OCI-LY7 (cell line): Measurements from ENCODE around the gene AFF2. TPM values are rescaled to one million over a fixed set of nuclear protein-coding genes. Genes with fewer than 3 reads are reported as not detected.

Source experiments
- BruUV-seq: library from RNA; stranded (reverse); fragments of 400-500 nt; replicated peaks from 2 replicates; lab custom pipeline; 2021; lab: Mats Ljungman, UMichigan
- CTCF ChIA-PET: fragments of 300-600 bp; sonication (Branson Sonifier 250); formaldehyde crosslinking; loops from one replicate; lab custom pipeline; 2022; ENCODE audit warnings: antibody characterized with exemption; ENCODE audit not compliant: unreplicated experiment; lab: Charles Lee
- POLR2A ChIA-PET: fragments of 300-600 bp; sonication (Branson Sonifier 250); formaldehyde crosslinking; loops from one replicate; lab custom pipeline; 2022; ENCODE audit warnings: antibody characterized with exemption; lab: Charles Lee
- DNase-seq: peaks from one replicate; pipeline ENCODE4 v3.0.0-alpha.2; 2015; ENCODE audit warnings: low spot score
- H2AFZ ChIP-seq: fragments of 200-600 bp; sonication (generic), shearing (Covaris generic); 2 replicates; pipeline ENCODE4 v1.6.1; 2014; ENCODE audit warnings: mild to moderate bottlenecking, antibody characterized with exemption, low read length, moderate library complexity
- H3K27ac ChIP-seq: fragments of 200-600 bp; sonication (generic); 2 replicates; pipeline ENCODE4 v1.5.1; 2014; ENCODE audit warnings: mixed run types, low read depth, mild to moderate bottlenecking, moderate library complexity, low read length, inconsistent platforms; ENCODE audit not compliant: poor library complexity, severe bottlenecking
- H3K36me3 ChIP-seq: fragments of 200-600 bp; sonication (generic); 2 replicates; pipeline ENCODE4 v1.6.1; 2014; ENCODE audit warnings: mild to moderate bottlenecking, antibody characterized with exemption, low read length, moderate library complexity, mixed read lengths; ENCODE audit not compliant: insufficient read depth
- H3K4me1 ChIP-seq: fragments of 200-600 bp; sonication (generic); 2 replicates; pipeline ENCODE4 v1.5.1; 2014; ENCODE audit warnings: mild to moderate bottlenecking, low read length; ENCODE audit not compliant: insufficient read depth, poor library complexity, severe bottlenecking
- H3K4me2 ChIP-seq: fragments of 200-600 bp; sonication (generic); 2 replicates; pipeline ENCODE4 v1.6.1; 2014; ENCODE audit warnings: mild to moderate bottlenecking, low read length
- H3K4me3 ChIP-seq: fragments of 200-600 bp; sonication (generic); 2 replicates; pipeline ENCODE4 v1.5.1; 2014; ENCODE audit warnings: mild to moderate bottlenecking, low read depth, low read length; ENCODE audit not compliant: poor library complexity, severe bottlenecking
- H3K79me2 ChIP-seq: fragments of 200-600 bp; sonication (generic); 2 replicates; pipeline ENCODE4 v1.6.1; 2016; ENCODE audit warnings: low read depth, mild to moderate bottlenecking, low read length, moderate library complexity, mixed read lengths; ENCODE audit not compliant: insufficient read depth
- H3K9me2 ChIP-seq: fragments of 200-600 bp; sonication (generic); 2 replicates; pipeline ENCODE4 v1.6.1; 2016; ENCODE audit warnings: mild to moderate bottlenecking, low read length, mixed read lengths; ENCODE audit not compliant: insufficient read depth
- H3K9me3 ChIP-seq: fragments of 200-600 bp; sonication (generic); 2 replicates; pipeline ENCODE4 v1.6.1; 2014; ENCODE audit warnings: mild to moderate bottlenecking, mixed run types, low read length, mixed read lengths
- H4K20me1 ChIP-seq: fragments of 200-600 bp; sonication (generic); 2 replicates; pipeline ENCODE4 v1.6.1; 2014; ENCODE audit warnings: mild to moderate bottlenecking, antibody characterized with exemption, low read length, moderate library complexity, mixed read lengths; ENCODE audit not compliant: insufficient read depth
- CTCF ChIP-seq: fragments of 200-600 bp; sonication (generic); conservative IDR thresholded peaks from 2 replicates; pipeline ENCODE4 v1.5.1; 2014; ENCODE audit warnings: mild to moderate bottlenecking, antibody characterized with exemption, low read length, moderate library complexity, mixed read lengths
- EZH2phosphoT487 ChIP-seq: fragments of 200-600 bp; sonication (generic); IDR thresholded peaks from 2 replicates; pipeline ENCODE4 v1.6.1; 2018; ENCODE audit warnings: low read depth, borderline replicate concordance, mild to moderate bottlenecking, mixed run types, antibody characterized with exemption, low read length, moderate library complexity, mixed read lengths
- intact Hi-C: fragments of 100-400 bp; cut with micrococcal nuclease; formaldehyde crosslinking; loops from one replicate; pipeline ENCODE4 v1.10.0; 2022; ENCODE audit not compliant: unreplicated experiment
- total RNA-seq, 2 experiments: library from RNA; depleted of rRNA in 1 of 2; stranded (reverse); fragments of >200 nt in 1 of 2; shearing (Covaris generic) in 1 of 2; gene quantifications; 2 replicates each; pipeline ENCODE4 v1.2.3, GENCODE V29; 2014 to 2022

AFF2 gene
- total RNA-seq, 2 experiments from 2014 or later = 102 to 106 TPM

- Histone ChIP-seq H4K20me1 (no peaks in the 10 kb centered on the region), H3K79me2 (no peaks in the 10 kb centered on the region), H2AFZ (no peak overlapping the region), H3K4me1 (no peaks in the 10 kb centered on the region), H3K4me2 (no peak overlapping the region), H3K4me3 (no peak overlapping the region), H3K9me3 (no peaks in the 10 kb centered on the region), H3K27ac (no peak overlapping the region), H3K36me3 (no peaks in the 10 kb centered on the region; the same call in 1 of the 2 replicates), H3K9me2 (no peaks in the 10 kb centered on the region)
- ChIA-PET CTCF (no interaction called here), POLR2A (no interaction called here)
- TF ChIP-seq EZH2phosphoT487 (no peak), CTCF (no peak)
- no peak for DNase-seq
- BruUV-seq = no TSS peak
- intact Hi-C loops = no loop called here
Observed at GRCh38 chrX:148867596-148867995, 367.2 kb downstream of the AFF2 start.

GRCh38 chrX:148871422-148872160 is 371.2 kb downstream of the AFF2 start:
- H3K4me2 ChIP-seq = no peak overlapping the region
- H3K4me1 ChIP-seq = no peaks in the 10 kb centered on the region
- no peaks in the 10 kb centered on the region for H3K9me2 ChIP-seq
- POLR2A ChIA-PET = no interaction called here
- no peak overlapping the region for H3K27ac ChIP-seq
- CTCF ChIA-PET = no interaction called here
- no peaks in the 10 kb centered on the region for H3K9me3 ChIP-seq
- no peaks in the 10 kb centered on the region; the same call in 1 of the 2 replicates for H3K36me3 ChIP-seq
- no peak for TF ChIP-seq EZH2phosphoT487
- no peak for TF ChIP-seq CTCF
- BruUV-seq = no TSS peak
- no peak overlapping the region for H2AFZ ChIP-seq
- H4K20me1 ChIP-seq = no peaks in the 10 kb centered on the region
- H3K4me3 ChIP-seq = no peak overlapping the region
- H3K79me2 ChIP-seq = no peaks in the 10 kb centered on the region
- no peak for DNase-seq
- intact Hi-C loops = no loop called here

- Histone ChIP-seq H3K36me3 (no peaks in the 10 kb centered on the region; the same call in 1 of the 2 replicates), H3K9me3 (no peaks in the 10 kb centered on the region), H3K4me3 (no peak overlapping the region), H3K4me2 (no peak overlapping the region), H3K4me1 (no peaks in the 10 kb centered on the region), H2AFZ (no peak overlapping the region), H3K79me2 (no peaks in the 10 kb centered on the region), H3K27ac (no peak overlapping the region), H3K9me2 (no peaks in the 10 kb centered on the region), H4K20me1 (no peaks in the 10 kb centered on the region)
- no TSS peak for BruUV-seq
- intact Hi-C loops = no loop called here
- POLR2A ChIA-PET = no interaction called here
- DNase-seq = no peak
- CTCF ChIA-PET = no interaction called here
- TF ChIP-seq EZH2phosphoT487 (no peak), CTCF (no peak)
Observed at GRCh38 chrX:148872161-148872535, 371.7 kb downstream of the AFF2 start.
